GM18505 (cell line): ENCODE measurements around the gene CLIC4.
"Not testable (repeated sequence)": the region's sequence is repeated elsewhere in the genome, so short reads cannot be mapped to it uniquely, and the experiment has no call there.

Experiments
- ATAC-seq: cut with Tn5 transposase; IDR thresholded peaks from one replicate; pipeline ENCODE4 v1.9.1; 2021; ENCODE audit not compliant: unreplicated experiment
- POLR2A ChIP-seq: IDR thresholded peaks from 4 replicates; pipeline ENCODE4 v1.6.1; 2011; ENCODE audit warnings: borderline replicate concordance; ENCODE audit not compliant: insufficient read depth, insufficient read length; ENCODE audit errors: extremely low read depth

CLIC4 gene

GRCh38 chr1:24744911-24745710, at the start of gene CLIC4:
Gene CLIC4 (plus strand): TSS chr1:24745447. CDS start chr1:24745554, 107 bp downstream.
- TF ChIP-seq POLR2A, result peak; percentile 76
- peak; percentile 70 for ATAC-seq

GRCh38 chr1:24696041-24696755, 49.0 kb upstream of the CLIC4 start:
- no peak for TF ChIP-seq POLR2A
- ATAC-seq, result no peak

- ATAC-seq, result no peak
- TF ChIP-seq POLR2A, result no peak
Observed at GRCh38 chr1:24696756-24697330, 48.4 kb upstream of the CLIC4 start.

GRCh38 chr1:24697453-24698001, 47.7 kb upstream of the CLIC4 start:
- ATAC-seq, result not testable (repeated sequence)

- not testable (repeated sequence) for ATAC-seq
Observed at GRCh38 chr1:24698326-24698725, 46.9 kb upstream of the CLIC4 start.

GRCh38 chr1:24699628-24700027, 45.6 kb upstream of the CLIC4 start:
- no peak for ATAC-seq
- TF ChIP-seq POLR2A, result no peak

GRCh38 chr1:24702511-24703293, 42.5 kb upstream of the CLIC4 start:
- TF ChIP-seq POLR2A, result no peak
- ATAC-seq, result no peak

- no peak for ATAC-seq
- TF ChIP-seq POLR2A, result no peak
Observed at GRCh38 chr1:24704411-24705259, 40.6 kb upstream of the CLIC4 start.

GRCh38 chr1:24705260-24706073, 39.8 kb upstream of the CLIC4 start:
- ATAC-seq, result no peak
- TF ChIP-seq POLR2A, result no peak

GRCh38 chr1:24706074-24706389, 39.2 kb upstream of the CLIC4 start:
- not testable (repeated sequence) for ATAC-seq

- ATAC-seq, result no peak
- no peak for TF ChIP-seq POLR2A
Observed at GRCh38 chr1:24707687-24708086, 37.6 kb upstream of the CLIC4 start.

- ATAC-seq, result no peak
Observed at GRCh38 chr1:24708938-24709337, 36.3 kb upstream of the CLIC4 start.

More at GRCh38 chr1:24708938-24709337, 36.3 kb upstream of the CLIC4 start:
- TF ChIP-seq POLR2A, result no peak
